Activated T-cell treated with anti-CD3 and anti-CD28 coated beads for 48 hours (primary cell): ENCODE measurements around the gene ATP6V0A4.
"Not testable (repeated sequence)": the region's sequence is repeated elsewhere in the genome, so short reads cannot be mapped to it uniquely, and the experiment has no call there.

Experiments
- DNase-seq: peaks from one replicate; pipeline ENCODE4 v3.0.0-alpha.2; 2020; ENCODE audit warnings: low read depth

ATP6V0A4 gene

DNA sequence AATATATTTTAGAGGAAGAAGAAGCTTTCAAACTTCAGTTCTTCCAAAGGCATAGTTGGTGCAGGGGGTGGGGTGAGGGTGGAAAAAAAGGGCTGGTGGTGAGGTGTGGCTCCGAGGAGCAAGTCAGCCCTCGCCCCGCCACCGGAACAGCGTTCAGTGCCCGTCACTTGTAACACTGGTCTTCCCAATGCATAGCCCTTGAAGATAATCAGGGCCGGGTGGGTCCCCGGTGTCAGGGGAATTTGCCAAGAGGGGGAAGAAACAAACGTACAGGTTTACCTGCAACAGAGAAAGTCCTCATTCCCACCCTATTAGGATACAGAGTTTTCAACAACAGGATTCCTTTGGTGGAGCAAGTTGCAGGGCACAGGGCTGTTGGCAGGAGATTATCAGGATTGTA lies 98.3 kb downstream of the ATP6V0A4 start:
- no peak for DNase-seq

DNA sequence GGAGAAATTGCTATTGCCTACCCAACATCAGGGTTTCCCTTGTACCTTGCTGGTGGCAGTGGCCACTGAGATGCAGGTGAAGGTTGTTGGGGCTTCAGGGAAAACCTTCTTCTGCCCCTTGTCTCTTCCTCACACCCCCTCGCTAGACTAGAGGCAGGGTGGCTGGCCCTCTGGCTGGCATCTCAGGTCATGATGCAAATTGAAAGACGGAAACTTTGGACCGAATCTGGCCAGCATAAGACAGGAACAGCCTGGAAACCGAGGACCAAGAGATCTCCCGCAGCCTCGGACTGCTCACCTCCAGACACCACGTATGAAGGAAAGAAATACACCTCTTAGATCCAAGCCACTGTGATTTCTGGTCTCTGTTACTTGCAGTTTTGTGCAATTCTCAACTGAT lies 99.7 kb downstream of the ATP6V0A4 start:
- no peak for DNase-seq

DNA sequence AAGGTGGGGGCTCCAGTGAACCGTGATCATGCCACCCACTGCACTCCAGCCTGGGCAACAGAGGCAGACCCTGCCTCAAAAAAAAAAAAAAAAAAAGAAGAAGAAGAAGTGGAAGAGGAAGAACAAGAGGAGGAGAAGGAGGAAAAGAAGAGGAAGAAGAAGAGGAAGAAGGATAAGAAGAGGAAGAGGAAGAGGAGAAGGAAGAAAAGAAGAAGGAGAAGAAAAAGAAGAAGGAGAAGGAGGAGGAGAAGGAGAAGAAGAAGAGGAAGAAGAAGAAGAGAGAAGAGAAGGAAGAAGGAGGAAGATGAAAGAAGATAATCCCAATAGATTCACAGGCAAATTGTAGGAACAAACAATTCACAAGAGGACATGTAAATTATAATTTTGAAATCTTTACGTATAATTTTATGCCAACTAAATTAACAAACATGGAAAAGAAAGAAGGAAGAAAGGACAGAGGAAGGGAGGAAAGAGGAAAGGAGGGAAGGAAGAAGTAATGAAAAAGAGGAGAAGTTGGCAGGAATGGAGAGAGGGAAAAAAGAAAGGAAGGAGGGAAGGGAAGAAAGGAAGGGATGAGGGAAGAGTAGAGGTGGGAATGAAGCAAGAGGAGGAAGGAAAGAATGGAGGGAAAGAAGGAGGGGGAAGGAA lies 100.3 kb downstream of the ATP6V0A4 start:
- DNase-seq: no peak

DNA sequence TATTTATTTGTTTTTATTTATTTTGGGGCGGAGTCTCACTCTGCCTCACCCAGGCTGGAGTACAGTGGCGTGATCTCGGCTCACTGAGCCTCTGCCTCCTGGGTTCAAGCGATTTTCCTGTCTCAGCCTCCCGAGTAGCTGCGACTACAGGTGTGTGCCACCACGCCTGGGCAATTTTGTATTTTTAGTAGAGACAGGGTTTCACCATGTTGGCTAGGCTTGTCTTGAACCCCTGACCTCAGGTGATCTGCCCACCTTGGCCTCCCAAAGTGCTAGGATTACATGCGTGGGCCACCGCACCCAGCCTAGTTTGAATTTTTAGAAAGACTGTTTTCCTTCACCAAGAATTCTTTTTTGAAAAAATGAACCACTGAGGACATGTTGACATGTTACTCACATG lies 102.2 kb downstream of the ATP6V0A4 start:
- DNase-seq: not testable (repeated sequence)

DNA sequence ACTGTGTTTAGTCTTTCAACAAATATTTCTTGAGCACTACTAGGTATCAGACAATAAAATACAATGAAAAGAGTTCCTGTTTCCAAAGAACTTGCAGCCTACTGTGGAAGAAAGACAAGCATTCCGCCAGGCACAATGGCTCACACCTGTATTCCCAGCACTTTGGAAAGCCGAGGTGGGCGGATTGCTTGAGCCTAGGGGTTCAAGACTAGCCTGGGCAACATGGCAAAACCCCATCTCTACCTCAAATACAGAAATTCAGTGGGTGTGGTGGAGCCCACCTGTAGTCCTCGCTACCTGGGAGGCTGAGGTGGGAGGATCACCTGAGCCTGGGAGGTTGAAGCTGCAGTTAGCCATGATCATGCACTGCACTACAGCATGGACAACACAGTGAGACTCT lies 102.9 kb downstream of the ATP6V0A4 start:
- DNase-seq: no peak

DNA sequence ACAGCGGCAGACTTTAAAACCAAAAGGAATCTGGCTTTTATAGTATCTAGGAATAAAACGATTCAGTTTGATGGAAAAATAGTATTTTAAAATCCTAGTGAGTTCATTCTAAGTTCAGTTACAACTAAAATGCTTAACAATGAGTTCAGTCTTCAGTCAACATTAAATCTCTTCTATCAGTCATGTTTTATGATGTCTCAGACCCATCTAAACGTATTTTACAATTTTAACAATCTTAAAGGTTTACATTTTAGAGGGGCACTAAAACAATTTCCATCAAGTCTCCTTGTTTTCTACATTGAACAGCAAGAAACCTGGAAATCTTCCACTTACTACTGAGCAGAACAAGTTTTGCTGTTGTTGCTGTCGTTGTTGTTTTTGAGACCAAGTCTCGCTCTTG lies 106.8 kb downstream of the ATP6V0A4 start:
- no peak for DNase-seq

DNA sequence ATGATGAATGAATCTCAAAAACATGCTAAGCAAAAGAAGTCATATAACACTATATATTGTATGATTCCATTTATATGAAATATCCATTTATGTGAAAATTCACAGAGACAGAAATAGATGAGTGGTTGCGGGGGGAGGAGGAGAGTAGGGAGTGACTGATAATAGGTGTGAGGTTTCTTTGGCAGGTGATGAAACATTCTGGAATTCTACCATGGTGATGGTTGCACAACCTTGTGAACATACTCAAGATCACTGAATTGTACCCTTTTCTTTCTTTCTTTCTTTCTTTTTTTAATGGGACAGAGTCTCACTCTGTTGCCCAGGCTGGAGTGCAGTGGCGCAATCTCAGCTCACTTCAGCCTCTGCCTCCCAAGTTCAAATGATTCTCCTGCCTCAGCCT lies 107.5 kb downstream of the ATP6V0A4 start:
- no peak for DNase-seq

DNA sequence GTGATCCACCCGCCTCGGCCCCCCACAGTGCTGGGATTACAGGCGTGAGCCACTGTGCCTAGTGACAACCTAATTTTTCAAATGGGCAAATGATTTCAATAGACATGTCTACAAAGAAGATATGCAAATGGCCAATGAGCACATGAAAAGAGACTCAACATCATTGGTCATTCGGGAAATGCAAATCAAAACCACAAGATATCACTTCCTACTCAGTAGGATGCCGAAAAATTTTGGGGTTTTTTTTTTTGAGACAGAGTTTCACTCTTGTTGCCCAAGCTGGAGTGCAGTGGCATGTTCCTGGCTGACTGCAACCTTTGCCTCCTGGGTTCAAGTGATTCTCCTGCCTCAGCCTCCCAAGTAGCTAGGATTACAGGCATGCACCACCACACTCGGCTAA lies 110.0 kb downstream of the ATP6V0A4 start:
- not testable (repeated sequence) for DNase-seq

DNA sequence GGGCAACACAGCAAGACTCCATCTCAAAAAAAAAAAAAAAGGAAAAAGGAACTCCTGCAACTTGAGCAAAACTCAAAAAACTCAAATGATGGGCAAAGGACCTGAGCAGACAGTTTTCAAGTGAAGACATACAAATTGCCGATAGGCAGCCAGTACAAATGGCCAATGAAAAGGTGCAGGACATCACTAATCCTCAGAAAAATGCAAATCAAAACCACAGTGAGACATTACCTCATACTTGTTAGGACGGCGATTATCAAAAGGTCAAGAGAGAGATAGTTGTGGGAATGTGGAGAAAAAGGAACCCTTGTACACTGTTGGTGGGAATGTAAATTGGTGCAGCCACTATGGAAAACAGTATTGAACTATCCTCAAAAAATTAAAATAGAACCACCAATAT lies 113.7 kb downstream of the ATP6V0A4 start:
- no peak for DNase-seq

DNA sequence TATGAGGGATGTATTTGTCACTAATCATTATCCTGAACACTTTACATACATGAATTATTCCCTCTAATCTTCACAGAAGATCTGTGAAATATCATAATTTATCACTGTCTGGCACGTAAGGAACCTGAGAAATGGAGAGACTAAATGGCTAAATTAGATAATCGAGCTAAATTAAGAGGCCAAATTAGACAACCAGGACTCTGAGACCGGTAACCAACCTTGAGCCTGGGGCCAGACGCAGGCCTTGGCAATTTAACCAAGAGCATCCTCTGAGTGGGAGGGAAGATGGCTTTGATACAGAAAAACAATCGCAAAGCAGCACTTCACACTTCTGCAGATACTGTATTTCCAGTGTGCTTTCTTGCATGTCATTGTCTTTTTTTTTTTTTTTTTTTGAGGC lies 118.2 kb downstream of the ATP6V0A4 start:
- DNase-seq: no peak

DNA sequence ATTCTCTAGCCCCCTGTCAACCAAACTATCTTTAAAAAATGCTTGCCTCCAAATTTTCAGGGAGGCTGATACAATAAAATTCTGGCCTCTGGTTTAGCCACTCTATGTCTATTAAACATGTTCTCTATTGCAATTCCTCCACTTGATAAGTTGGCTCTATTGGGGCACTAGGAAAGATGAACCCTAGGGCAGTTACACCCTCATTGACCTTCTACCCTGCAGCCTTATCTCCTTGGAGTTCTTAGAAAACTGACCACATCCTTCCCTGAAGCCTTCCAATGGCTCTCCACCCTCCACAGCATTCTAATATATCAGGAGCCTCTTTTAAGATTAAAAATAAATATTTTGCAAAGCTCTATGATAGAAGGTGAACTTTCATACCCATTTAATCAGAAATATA lies 127.4 kb downstream of the ATP6V0A4 start:
- no peak for DNase-seq

DNA sequence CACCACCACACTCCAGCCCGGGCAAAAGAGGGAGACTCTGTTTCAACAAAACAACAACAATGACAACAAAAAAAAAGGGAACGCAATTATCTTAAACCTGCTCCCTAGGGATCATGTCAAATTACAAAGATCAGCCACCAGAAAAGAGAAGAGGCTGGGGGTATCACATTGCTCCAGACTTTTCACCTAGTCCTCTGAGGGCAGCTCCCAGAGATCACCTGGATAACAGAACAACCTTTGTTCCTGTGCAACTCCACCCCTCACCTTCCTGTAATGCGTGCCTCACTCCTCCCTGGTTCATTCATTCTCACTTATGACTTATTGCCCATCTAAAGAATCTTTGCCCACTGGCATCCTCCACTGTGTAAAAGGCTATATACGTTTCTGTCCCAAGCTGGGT lies 128.6 kb downstream of the ATP6V0A4 start:
- DNase-seq: no peak

DNA sequence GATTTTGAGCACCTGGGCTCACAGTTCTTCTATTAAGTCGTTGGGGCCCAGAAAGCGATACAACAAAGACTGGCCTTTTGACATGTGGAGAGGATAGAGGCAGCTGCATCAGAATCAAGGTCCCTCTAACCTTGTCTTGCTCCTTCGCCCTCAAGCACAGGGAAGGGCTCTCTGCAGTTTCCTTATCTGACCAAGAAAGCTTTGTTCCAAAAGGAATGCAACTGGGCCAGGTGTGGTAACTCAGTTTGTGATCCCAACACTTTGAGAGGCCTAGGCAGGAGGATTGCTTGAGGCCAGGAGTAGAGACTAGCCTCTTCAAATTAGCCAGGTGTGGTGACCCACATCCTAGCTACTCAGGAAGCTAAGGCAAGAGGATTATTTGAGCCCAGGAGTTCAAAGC lies 129.1 kb downstream of the ATP6V0A4 start:
- DNase-seq: no peak

DNA sequence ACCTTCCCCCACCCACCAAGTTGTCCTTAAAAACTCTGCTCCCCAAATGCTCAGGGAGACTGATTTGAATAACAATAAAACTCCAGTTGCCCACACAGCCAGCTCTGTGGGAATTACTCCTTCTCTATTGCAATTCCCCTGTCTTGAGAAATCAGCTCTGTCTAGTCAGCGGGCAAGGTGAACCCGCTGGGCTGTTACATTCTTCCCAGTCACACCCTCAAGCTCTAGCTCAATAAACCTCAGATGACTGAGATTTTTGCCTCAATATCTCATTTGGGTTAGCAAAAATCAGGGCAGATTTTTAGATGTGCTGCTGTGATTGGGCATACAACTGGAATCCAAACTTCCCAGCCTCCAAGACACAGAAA lies 129.8 kb downstream of the ATP6V0A4 start:
- DNase-seq: no peak

DNA sequence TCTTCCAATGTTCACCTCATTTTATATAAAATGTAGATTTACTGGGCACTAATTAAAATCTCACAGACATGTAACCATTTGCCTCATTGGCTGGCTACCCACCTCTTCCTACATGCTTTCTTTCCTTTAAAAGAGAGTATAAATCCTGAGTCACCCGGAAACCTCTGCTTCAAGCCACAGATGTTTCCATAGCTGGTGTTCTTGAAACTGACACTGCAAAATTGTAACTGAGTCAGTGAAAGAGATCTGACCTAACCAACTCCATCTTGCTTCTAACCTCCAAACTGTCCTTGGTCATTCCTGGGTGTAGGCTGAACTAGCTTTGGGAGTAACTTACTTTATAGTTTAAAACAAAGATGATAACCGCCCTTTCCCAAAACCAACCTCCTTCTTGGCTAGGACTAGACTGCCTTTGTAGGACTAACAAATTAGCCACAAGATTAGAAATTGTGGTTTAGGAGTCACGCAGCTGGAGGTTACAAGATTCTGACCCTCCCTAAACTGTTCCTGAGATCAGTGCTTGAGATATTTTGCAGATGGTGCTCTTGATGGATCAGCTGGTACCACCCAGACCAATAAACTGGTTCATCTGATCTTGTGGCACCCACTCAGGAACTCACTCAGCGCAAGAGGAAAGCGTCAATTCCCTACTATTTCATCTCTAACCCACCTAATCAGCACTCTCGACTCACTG lies 130.3 kb downstream of the ATP6V0A4 start:
- no peak for DNase-seq

DNA sequence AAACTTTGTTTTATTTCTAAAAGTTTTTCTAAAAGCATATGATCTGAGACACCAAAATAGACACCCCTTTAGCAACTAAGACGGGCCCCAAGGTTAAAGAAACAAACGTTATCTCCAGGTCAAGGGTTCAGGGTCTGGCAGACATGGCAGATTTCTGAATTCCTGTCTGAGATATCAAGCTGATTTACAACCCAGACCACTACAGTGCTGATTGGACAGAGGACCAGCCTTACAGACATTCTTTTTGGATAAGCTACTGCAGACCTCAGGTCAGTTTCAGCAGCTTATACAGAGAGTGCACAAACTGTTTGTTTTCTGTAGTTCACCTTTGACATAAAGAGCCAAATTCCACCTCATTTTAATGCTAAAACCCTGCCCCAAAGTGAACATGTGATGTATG lies 131.6 kb downstream of the ATP6V0A4 start:
- DNase-seq: no peak

DNA sequence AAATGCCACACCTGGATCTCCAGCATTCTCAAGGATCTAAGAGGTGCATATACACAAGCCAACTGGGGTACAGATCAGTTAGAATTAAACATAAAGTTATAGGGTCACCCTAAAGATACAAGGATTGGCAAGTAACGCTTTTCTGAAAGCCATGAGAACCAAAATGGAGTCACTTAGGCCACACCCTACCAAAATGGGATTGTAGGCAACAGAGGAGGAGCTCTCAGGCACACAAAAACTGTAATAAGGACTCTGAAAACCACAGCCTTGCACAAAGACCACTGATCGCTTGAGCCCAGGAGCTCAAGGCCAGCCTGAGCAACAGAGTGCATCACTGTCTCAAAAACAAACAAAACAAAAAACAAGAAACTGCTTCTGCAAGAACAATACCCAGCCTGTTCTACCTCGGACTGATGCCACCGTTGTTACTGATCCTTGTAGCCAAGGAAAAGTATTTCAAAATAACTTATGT lies 132.3 kb downstream of the ATP6V0A4 start:
- no peak for DNase-seq

DNA sequence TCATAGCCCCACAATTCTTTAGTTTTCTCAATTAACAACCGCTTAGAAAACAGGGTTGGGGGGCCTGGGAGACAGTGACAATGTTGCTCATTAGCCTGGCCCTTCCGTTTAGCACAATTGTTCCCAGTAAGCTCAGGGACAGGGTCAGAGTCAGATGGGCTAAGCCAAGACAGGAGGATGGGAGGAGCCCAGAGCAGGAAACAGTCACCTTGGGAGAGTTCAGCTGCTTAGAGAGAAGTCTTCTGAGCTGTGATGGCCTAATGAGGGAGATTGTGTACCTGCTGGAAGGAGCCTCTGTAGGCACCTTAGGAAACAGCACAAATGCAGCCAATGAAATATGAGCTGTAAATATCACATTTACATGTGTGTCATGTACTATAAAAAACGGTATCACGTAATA lies 132.7 kb downstream of the ATP6V0A4 start:
- DNase-seq: no peak

DNA sequence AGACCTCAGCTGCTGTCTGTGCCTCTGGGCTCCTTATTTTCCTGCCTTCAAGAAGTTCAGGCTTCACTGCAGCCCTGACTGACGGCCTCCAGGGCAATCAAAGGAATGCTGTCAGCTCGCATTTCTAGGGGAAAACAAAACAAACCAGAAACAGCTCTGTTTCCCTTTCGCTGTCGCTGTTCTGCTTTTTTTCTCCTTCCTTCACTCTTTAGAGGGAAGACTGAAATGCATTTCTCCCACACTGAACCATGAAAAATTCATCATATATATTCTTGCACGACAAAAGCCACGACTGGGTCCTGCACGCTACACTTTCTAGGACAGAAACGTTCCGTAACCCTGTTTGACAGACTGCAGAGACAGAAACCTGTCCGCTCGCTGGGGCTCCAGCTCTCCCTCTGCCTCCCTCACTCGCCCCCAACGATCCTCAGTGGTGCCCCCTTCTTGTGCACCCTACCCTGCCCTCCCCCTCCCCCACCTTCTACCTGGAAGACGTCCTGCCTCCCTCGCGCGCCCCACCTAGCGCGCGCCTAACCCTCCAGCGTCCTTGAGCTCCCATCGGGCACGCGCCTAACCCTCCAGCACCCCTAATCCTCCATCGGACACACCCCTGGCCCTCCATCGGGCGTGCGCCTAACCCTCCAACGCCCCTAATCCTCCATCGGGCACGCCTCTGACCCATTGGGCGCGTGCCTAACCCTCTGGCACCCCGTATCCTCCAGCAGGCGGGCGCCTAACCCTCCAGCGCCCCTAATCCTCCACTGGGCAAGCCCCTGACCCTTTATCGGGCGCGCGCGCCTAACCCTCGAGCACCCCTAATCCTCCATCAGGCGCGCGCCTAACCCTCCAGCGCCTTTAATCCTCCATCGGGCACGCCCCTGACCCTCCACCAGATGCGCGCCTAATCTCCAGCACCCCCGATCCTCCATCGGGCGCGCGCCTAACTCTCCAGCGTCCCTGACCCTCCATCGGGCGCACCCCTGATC lies 134.0 kb downstream of the ATP6V0A4 start:
- no peak for DNase-seq

DNA sequence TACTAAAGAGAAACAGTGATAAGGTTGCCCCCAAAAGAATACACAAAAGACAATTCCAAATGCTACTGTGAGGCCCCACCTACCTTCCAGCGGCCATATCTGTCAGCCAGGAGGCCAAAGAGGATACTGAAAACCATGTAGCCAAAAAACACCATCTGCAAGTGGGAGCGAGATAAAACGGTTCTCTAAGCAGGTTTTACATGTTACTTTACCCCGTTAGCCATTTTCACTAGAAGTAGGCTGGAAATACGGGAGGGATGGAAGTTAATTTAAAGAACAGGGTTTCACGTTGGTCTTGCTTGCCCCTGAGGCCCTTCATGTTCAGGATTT lies 135.0 kb downstream of the ATP6V0A4 start:
- DNase-seq: no peak

DNA sequence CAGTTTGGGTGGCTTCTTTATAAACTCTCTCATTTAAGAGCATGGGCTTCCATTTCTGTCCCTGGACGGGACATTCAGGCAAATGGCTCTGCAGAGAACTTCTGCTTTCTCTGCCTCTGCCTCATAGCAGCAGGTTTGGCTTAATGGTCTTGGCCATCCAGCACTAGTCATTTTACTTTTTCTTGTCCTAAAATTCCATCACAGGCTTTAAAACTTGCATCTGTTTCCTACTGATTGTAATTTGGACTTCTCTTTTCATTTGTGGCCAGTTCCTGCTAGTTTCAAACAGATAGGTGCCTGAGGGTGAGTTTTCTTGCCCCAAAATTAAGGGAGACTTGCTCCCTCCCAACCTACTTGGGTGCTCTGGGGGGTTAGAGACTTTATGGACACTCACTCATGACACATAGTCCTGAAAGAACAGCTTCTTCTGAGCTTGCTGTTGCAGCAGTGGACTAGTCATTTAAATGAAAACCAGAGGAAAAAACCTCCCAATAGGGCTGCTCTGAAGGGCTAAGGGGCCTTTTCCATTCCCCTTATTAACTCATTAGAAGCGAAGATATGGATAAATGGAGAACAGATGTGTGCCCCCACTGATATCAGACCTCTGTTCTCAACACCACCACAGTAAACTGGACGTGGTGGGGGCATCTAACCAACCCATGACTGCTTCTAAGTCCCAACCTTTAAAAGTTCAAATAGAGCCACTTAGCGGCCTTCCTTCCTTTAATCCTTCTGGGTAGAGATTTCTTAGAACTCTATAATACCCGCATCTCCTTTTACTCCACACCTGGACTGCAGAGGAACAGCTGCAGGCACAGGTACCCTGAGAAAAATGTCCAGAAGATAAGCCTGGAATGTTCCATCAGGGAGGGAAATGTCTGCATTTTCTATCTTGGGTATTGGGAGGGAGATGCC lies 135.7 kb downstream of the ATP6V0A4 start:
- no peak for DNase-seq

DNA sequence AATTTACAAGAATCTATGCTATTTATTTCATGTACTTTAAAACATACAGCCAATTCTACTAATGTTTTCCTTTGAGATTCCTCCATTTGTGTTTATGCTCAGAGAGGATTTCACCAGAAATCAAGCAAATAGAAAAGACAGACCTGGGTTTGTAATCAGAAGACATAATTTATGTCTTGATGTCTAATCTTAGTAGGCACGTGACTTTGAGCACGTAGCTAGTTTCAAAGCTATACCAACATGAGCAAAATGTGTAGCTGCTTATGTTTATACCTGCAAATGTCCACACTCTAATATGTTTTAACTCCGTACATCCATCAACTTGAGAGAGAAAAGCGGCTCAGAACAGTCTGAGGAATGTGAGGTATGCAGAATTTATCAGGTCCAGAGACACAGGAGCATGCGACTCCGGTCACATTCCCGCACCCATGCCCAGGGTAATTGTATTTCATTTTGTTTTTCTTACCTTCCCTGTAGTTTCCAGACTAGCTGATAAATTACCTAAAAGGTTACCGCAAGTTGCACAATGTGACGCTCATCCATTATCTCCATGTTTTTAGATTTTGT lies 136.8 kb downstream of the ATP6V0A4 start:
- no peak for DNase-seq
